ENCODE results near the gene ITPR2.
"Not testable (repeated sequence)": the region's sequence is repeated elsewhere in the genome, so short reads cannot be mapped to it uniquely, and the experiment has no call there.

The ITPR2 gene

GRCh38 chr12:26741584-26742227 is 91.3 kb downstream of the ITPR2 start:
- TF ChIP-seq TAF1 (IDR thresholded peaks at IDR 0.05; ENCODE audit: borderline replicate concordance, low read depth, low read length) = no peak
- no peak for TF ChIP-seq POLR2AphosphoS5 (IDR thresholded peaks at IDR 0.05; ENCODE audit: low read depth, low read length)
- TF ChIP-seq POLR2A (IDR thresholded peaks at IDR 0.05; ENCODE audit: low read depth, low read length) = no peak
- DNase-seq (ENCODE audit: insufficient read length) = no peak
- peak; percentile 50 for FAIRE-seq

- no peak for FAIRE-seq
- DNase-seq (ENCODE audit: insufficient read length) = no peak
- TF ChIP-seq POLR2A (IDR thresholded peaks at IDR 0.05; ENCODE audit: low read depth, low read length) (no peak), POLR2AphosphoS5 (IDR thresholded peaks at IDR 0.05; ENCODE audit: low read depth, low read length) (no peak), TAF1 (IDR thresholded peaks at IDR 0.05; ENCODE audit: borderline replicate concordance, low read depth, low read length) (no peak)
Observed at GRCh38 chr12:26740991-26741390, 92.0 kb downstream of the ITPR2 start.

- FAIRE-seq (no peak), DNase-seq (ENCODE audit: insufficient read length) (no peak)
- TF ChIP-seq POLR2AphosphoS5 (IDR thresholded peaks at IDR 0.05; ENCODE audit: low read depth, low read length) = no peak
- TF ChIP-seq POLR2A (IDR thresholded peaks at IDR 0.05; ENCODE audit: low read depth, low read length) = no peak
- TF ChIP-seq TAF1 (IDR thresholded peaks at IDR 0.05; ENCODE audit: borderline replicate concordance, low read depth, low read length) = no peak
Observed at GRCh38 chr12:26740348-26740747, 92.6 kb downstream of the ITPR2 start.

GRCh38 chr12:26737487-26738030 is 95.4 kb downstream of the ITPR2 start:
- no peak for FAIRE-seq
- TF ChIP-seq TAF1 (IDR thresholded peaks at IDR 0.05; ENCODE audit: borderline replicate concordance, low read depth, low read length) = no peak
- no peak for TF ChIP-seq POLR2AphosphoS5 (IDR thresholded peaks at IDR 0.05; ENCODE audit: low read depth, low read length)
- no peak for DNase-seq (ENCODE audit: insufficient read length)

GRCh38 chr12:26736563-26737486 is 96.2 kb downstream of the ITPR2 start:
- FAIRE-seq (no peak), DNase-seq (ENCODE audit: insufficient read length) (no peak)
- TF ChIP-seq POLR2AphosphoS5 (IDR thresholded peaks at IDR 0.05; ENCODE audit: low read depth, low read length) (no peak), POLR2A (IDR thresholded peaks at IDR 0.05; ENCODE audit: low read depth, low read length) (no peak), TAF1 (IDR thresholded peaks at IDR 0.05; ENCODE audit: borderline replicate concordance, low read depth, low read length) (no peak)

GRCh38 chr12:26735249-26735639 is 97.8 kb downstream of the ITPR2 start:
- FAIRE-seq (no peak), DNase-seq (ENCODE audit: insufficient read length) (no peak)
- TF ChIP-seq TAF1 (IDR thresholded peaks at IDR 0.05; ENCODE audit: borderline replicate concordance, low read depth, low read length) = no peak

GRCh38 chr12:26734510-26735248 is 98.3 kb downstream of the ITPR2 start:
- FAIRE-seq = no peak
- TF ChIP-seq POLR2AphosphoS5 (IDR thresholded peaks at IDR 0.05; ENCODE audit: low read depth, low read length) (no peak), TAF1 (IDR thresholded peaks at IDR 0.05; ENCODE audit: borderline replicate concordance, low read depth, low read length) (no peak), POLR2A (IDR thresholded peaks at IDR 0.05; ENCODE audit: low read depth, low read length) (no peak)

GRCh38 chr12:26732005-26732908 is 100.7 kb downstream of the ITPR2 start:
- FAIRE-seq (peak; percentile 93), DNase-seq (ENCODE audit: insufficient read length) (no peak)
- no peak for TF ChIP-seq POLR2AphosphoS5 (IDR thresholded peaks at IDR 0.05; ENCODE audit: low read depth, low read length)
- no peak for TF ChIP-seq TAF1 (IDR thresholded peaks at IDR 0.05; ENCODE audit: borderline replicate concordance, low read depth, low read length)
- no peak for TF ChIP-seq POLR2A (IDR thresholded peaks at IDR 0.05; ENCODE audit: low read depth, low read length)

More at GRCh38 chr12:26734510-26735248, 98.3 kb downstream of the ITPR2 start:
- no peak for DNase-seq (ENCODE audit: insufficient read length)

GRCh38 chr12:26730481-26731350 is 102.3 kb downstream of the ITPR2 start:
- peak; percentile 21 for FAIRE-seq
- DNase-seq (ENCODE audit: insufficient read length) = no peak
- TF ChIP-seq POLR2A (IDR thresholded peaks at IDR 0.05; ENCODE audit: low read depth, low read length) = no peak
- TF ChIP-seq TAF1 (IDR thresholded peaks at IDR 0.05; ENCODE audit: borderline replicate concordance, low read depth, low read length) = no peak
- no peak for TF ChIP-seq POLR2AphosphoS5 (IDR thresholded peaks at IDR 0.05; ENCODE audit: low read depth, low read length)

GRCh38 chr12:26729137-26729671 is 103.8 kb downstream of the ITPR2 start:
- FAIRE-seq = peak; percentile 79
- DNase-seq (ENCODE audit: insufficient read length) = not testable (repeated sequence)

Measured in GM12892 (cell line).